NCI-H2227 (cell line): ENCODE results near the gene PSMB3.

ENCODE experiments used
- DNase-seq: peaks from one replicate; lab custom pipeline; 2025; ENCODE audit not compliant: unreplicated experiment; lab: John Stamatoyannopoulos, UW

Gene PSMB3

DNA sequence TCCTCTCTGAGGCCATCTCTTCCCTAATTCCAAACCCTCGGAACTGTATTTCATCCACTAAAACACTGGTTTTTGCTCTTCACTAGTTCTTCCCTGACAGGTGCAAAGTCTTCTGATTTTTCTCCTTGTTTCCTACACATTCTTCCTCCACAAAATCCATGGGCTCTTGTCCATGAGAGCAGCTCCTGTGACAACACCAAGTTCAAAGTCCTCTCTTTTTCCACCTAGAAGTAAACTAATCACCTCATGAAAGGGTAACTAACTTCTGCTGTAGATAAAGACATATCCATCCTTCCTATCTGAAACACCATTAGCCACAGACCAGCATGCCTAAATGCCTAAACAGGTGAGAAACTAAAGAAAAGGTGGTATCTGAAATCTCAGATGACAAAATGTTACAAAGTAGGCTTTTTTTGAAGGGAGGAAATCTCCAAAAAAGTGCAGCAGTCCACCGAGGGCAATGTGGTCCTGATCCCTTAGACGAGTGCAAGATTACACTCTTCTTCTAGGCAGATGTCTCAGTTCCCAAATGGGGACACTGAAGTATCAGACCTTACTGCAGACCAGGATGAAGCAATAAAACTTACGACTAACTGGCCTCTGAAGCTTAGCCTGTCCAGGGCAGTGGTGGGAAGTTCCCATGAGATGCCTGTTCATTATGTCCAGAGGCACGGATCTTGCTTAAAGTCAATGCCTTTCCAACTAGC lies 44.1 kb downstream of the PSMB3 start:
- no peak for DNase-seq

- DNase-seq, result no peak
Observed at GRCh38 chr17:38797158-38797490, 44.6 kb downstream of the PSMB3 start.

DNA sequence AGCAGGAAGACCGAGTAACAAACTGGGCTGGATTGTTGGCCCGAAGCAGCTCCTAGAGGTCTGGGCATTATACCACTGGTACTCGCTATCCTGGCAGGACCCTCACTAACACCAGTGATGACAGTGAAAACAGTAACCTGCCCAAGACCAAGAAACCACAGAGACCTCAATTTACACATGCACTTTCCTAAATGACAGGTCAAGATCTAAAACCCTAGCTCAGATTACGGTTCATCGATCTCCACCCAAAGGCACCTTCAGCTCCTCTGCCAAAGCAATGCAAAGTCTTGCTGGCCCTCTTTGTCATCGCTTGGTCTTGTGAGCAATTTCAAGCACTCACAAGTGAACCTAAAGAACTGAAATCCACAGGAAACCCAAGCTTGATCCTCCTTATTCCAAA lies 45.3 kb downstream of the PSMB3 start:
- no peak for DNase-seq

GRCh38 chr17:38798614-38799500 lies 46.3 kb downstream of the PSMB3 start:
- peak; percentile 55 for DNase-seq

- peak; percentile 98 for DNase-seq
Observed at GRCh38 chr17:38799501-38800236, 47.1 kb downstream of the PSMB3 start, which contains the start of gene PIP4K2B. TSS of gene PIP4K2B (minus strand) at chr17:38799556. CDS start at chr17:38799424, 132 bp downstream.

DNA sequence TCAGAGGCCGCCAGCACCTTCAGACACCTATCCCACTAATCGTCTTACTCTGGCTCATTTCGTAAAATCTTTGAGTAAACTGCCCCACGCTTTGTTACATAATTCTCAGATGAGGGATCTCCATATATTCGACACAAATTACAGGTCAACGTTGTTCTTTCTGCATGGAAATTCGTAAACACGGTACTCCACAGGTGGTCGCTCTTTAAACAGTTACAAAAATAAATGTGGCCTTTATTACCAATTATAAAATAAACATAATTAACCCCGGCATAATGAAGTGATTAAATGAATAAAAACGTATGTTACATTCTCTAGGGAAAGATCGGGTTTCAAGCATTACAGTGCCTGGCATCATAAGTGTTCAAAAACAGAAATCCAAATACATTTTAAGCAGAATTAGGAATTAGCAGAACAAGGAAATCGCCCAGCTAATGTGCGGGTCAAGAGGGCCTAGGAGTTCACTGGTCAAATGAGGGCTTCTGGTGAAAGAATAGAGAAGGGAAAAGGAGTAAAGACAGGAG lies 47.8 kb downstream of the PSMB3 start:
- DNase-seq, result no peak

GRCh38 chr17:38809828-38810227 lies 57.3 kb downstream of the PSMB3 start:
- DNase-seq, result no peak
